ENCODE measurements around the gene DGKD.
"Not testable (repeated sequence)": the region's sequence is repeated elsewhere in the genome, so short reads cannot be mapped to it uniquely, and the experiment has no call there.

Gene DGKD

DNA sequence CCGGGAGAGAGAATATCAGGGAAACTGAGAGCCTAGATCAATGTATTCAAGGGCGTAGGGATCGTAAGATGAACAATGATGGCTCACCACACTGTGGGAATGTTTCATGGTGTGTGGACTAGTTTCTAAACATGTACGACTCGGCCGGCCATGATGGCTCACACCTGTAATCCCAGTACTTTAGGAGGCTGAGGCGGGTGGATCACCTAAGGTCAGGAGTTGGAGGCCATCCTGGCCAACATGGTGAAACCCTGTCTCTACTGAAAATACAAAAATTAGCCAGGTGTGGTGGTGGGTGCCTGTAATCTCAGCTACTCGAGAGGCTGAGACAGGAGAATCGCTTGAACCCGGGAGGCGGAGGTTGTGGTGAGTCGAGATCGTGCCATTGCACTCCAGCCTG is 18.2 kb upstream of the DGKD start:
- DNase-seq (ENCODE audit: low read depth, low spot score): not testable (repeated sequence)

GRCh38 chr2:233336541-233336940 is 17.8 kb upstream of the DGKD start:
- no peak for DNase-seq (ENCODE audit: low read depth, low spot score)
- no peak overlapping the region for H3K27ac ChIP-seq

More for the DNA sequence above, 18.2 kb upstream of the DGKD start:
- not testable (repeated sequence) for H3K27ac ChIP-seq

- no peak overlapping the region for H3K27ac ChIP-seq
- no peak for DNase-seq (ENCODE audit: low read depth, low spot score)
These were observed 16.2 kb upstream of the DGKD start for GRCh38 chr2:233338046-233338445.

- no peak overlapping the region for H3K27ac ChIP-seq
- no peak for DNase-seq (ENCODE audit: low read depth, low spot score)
These were observed 15.4 kb upstream of the DGKD start for GRCh38 chr2:233338812-233339368.

GRCh38 chr2:233339427-233339826 is 14.9 kb upstream of the DGKD start:
- no peak overlapping the region for H3K27ac ChIP-seq

DNA sequence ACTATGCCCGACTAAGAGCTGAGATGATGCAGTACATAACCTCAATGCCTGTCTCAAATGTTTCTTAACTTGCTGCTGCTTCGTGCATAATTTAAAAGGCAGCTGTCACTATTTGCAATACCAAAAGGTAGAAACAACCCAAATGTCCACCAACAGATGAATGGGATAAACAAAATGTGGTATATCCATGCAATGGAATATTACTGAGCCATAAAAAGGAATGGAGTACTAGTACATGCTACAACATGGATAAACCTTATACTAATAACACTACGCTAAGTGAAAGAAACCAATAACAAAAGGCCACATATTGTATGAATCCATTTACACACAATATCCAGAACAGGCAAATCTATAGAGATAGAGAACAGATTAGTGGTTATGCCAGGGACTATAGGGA is 13.0 kb upstream of the DGKD start:
- DNase-seq (ENCODE audit: low read depth, low spot score): no peak

More at GRCh38 chr2:233339427-233339826, 14.9 kb upstream of the DGKD start:
- no peak for DNase-seq (ENCODE audit: low read depth, low spot score)

DNA sequence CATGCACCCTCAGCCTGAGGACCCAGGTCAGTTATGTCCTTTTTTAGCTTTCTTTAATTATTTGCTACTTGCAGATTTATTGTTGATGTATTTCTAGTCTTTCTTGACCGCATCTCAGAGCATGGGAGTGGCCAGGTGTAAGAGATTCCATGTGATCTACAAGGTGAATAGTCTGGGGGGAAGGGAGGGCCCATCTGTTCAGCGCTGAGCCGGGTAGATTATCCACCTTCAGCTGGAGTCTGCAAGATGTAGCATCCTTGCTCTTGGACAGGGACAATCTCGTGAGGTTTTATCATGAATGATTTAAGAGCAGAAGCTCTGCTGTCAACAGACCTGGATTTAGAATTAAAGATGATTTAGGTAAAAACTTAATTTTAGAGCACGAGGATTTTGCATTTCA is 12.0 kb upstream of the DGKD start:
- no peak for DNase-seq (ENCODE audit: low read depth, low spot score)
- no peak overlapping the region for H3K27ac ChIP-seq

More for the DNA sequence above, 13.0 kb upstream of the DGKD start:
- no peak overlapping the region for H3K27ac ChIP-seq

DNA sequence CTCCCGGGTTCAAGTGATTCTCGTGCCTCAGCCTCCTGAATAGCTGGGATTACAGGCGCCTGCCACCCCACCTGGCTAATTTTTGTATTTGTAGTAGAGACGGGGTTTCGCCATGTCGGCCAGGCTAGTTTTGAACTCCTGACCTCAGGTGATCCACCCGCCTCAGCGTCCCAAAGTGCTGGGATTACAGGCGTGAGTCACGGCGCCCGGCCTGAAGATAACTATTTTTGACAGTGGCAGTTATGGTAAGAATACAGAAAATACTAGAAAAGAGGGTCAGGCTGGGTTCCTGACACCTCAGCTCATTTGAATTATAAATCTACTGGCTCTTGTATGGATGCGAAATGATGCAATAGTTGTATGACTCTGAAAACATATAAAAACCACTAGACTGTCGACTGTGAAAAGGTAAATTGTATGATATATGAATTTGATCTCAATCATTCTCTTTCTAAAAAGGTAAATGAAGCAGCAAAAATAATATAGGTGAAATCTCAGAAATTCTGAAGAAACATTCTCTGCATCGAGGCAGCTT is 11.1 kb upstream of the DGKD start:
- DNase-seq (ENCODE audit: low read depth, low spot score): no peak
- no peak overlapping the region for H3K27ac ChIP-seq

- H3K27ac ChIP-seq: no peak overlapping the region
- no peak for DNase-seq (ENCODE audit: low read depth, low spot score)
These were observed 7.9 kb upstream of the DGKD start for GRCh38 chr2:233346376-233346775.

DNA sequence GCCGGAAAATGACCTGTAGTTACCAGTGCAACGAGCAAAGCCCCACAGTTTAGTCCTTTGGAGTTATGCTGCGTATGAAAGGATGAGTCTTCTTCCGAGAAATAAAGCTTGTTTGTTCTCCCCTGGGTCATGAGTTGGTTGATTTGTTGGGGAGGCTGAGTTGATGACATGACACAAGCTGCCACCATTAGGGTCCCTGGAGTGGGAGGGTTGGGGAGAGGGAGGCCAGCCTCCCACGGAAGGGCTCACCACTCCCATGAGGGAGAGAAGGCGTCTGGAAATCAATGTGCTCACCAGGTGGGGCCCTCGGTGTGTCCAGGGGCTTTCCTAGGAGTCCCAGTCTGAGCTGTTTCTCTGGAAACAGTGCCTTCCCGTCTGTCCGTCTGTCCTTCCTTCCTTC is 7.4 kb upstream of the DGKD start:
- DNase-seq (ENCODE audit: low read depth, low spot score): no peak
- no peak overlapping the region for H3K27ac ChIP-seq

- DNase-seq (ENCODE audit: low read depth, low spot score): no peak
- H3K27ac ChIP-seq: no peak overlapping the region
These were observed 5.0 kb upstream of the DGKD start for GRCh38 chr2:233349005-233349998.

DNA sequence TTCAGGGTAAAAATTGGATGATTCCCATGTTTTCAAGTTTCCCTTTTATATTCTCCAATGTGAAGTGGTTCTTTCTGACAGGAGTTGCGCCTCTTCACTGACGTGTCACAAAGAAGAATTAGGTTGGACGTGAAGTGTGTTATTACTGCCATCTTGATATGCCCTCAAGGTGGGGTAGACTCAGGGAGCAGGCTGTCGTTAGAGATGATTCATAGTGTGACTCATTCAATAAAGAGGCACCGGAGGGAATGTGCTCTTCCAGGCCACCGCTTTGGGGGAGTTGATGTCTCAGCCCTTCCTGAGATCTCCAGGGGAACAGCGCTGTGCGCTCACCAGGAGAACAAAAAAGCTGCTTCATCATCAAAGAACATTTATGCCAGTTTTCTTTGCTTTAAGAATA is 3.6 kb upstream of the DGKD start:
- H3K27ac ChIP-seq: no peak overlapping the region
- DNase-seq (ENCODE audit: low read depth, low spot score): peak; percentile 75

DNA sequence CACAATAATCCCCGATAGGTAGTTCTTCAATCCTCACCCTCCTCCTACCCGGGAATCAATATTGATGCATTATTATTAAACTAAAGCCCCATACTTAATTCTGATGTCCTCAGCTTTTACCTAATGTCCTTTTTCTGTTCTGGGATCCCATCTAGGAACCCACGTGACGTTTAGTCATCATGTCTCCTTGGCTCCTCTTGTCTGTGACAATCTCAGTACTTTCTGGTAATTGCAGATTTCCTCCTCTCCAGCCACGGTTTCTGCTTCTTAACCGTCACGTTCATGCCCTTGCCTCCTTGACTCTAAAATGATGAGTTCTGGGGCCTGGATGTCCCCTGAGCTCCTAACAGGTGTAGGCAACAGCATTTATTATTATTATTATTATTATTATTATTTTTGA is 2.9 kb upstream of the DGKD start:
- no peak overlapping the region for H3K27ac ChIP-seq
- DNase-seq (ENCODE audit: low read depth, low spot score): no peak

- no peak overlapping the region for H3K27ac ChIP-seq
- DNase-seq (ENCODE audit: low read depth, low spot score): no peak
These were observed 2.0 kb upstream of the DGKD start for GRCh38 chr2:233352141-233352842.

DNA sequence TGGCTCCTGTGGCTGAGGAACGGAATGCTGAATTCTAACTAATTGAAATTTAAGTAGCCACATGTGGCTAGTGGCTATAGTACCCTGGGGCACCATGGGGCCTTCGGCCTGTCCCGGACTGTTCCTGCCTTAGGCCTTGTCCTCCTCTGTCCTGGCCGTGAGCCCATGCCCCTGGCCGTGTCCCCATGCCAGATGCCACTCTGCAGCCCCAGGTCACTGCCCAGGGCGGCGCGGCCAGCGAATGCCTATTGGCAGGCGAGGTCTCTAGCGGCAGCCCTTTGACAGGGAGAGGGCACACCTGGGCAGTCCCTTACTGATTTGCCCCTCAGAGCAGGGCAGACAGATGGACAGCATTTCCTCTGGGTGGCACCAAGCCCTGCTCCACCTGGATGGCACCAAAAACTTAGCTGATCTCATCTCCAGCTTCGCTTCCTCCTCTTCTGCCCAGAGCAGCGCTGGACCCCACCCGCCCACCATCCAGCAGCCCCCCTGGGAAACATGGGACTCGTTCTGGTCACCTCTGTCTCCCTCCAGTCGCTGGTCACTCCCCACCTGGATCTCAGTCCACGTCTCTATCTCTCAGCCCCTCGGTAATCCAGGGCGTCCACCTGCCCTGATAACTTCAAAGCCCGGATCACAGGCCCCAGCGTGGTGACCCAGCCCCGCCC is 1.1 kb upstream of the DGKD start:
- no peak for DNase-seq (ENCODE audit: low read depth, low spot score)
- H3K27ac ChIP-seq: no peak overlapping the region

GRCh38 chr2:233354500-233354924 is 218 bp downstream of the DGKD start:
- no peak overlapping the region for H3K27ac ChIP-seq
- no peak for DNase-seq (ENCODE audit: low read depth, low spot score)

DNA sequence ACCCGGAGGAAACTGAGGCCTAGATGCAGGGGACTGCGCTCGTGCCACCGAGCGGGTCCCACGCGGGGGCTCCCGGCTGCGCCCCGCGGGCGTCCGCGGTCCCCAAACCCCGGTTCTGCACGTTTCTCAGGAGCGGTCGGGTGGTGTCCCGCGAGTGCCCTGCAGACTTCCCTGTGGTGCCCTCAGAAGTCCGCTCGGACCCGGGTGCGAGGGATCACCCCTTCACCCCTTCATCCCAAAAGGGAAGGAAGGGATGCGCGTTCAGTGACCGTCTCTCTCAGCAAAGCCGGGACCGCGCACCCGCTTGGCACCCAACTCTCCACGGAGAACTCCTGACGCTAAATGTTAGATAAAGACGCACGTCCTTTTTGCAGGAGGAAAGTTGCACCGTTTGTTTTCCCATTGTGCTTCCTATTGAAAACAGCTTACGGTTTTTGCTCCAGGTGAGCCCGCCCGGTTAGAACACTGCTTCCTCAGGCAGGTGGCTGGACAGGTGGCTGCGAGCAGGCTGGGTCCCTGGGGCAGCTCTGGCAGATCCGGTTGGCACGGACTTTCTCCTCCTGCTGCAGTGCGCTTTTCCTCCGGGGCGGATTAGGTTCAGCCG is 779 bp downstream of the DGKD start:
- no peak overlapping the region for H3K27ac ChIP-seq
- no peak for DNase-seq (ENCODE audit: low read depth, low spot score)

DNA sequence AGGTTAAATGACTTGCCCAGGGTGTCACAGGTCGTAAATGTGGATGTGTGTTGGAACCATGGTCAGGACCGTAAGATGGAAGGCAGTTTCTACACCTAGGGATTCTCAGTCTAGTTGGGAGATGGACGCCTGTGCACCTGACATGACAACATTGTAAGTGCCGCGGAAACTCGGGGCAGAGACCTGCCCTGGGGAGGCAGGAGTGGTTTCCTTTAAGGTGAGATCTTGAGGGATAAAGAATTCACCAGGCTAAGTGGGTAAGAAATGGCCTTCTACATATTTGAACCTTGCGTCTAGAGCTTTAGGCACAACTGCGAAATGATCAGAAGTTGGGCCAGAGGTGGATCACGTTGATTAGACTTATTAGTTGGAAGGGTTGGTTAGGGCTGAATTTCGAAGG is 1.6 kb downstream of the DGKD start:
- no peak overlapping the region for H3K27ac ChIP-seq

GRCh38 chr2:233356546-233357308 is 2.4 kb downstream of the DGKD start:
- H3K27ac ChIP-seq: no peak overlapping the region
- DNase-seq (ENCODE audit: low read depth, low spot score): no peak

More for the DNA sequence above, 1.6 kb downstream of the DGKD start:
- DNase-seq (ENCODE audit: low read depth, low spot score): no peak
